ENCODE results near the gene EPX.

EPX gene

GRCh38 chr17:58252141-58252540 is 59.6 kb downstream of the EPX start:
- DNase-seq (ENCODE audit: low read depth), result no peak

GRCh38 chr17:58253082-58253481 is 60.6 kb downstream of the EPX start:
- DNase-seq (ENCODE audit: low read depth), result no peak
